Inflammatory macrophage treated with lipopolysaccharide for 1 hour (primary cell): ENCODE measurements around the gene GNG12.
"Not testable (repeated sequence)": the region's sequence is repeated elsewhere in the genome, so short reads cannot be mapped to it uniquely, and the experiment has no call there.

Experiments used
- DNase-seq, 2 donors: peaks; one replicate each; pipeline ENCODE4 v3.0.0-alpha.2; 2020 to 2022

GNG12 gene

DNA sequence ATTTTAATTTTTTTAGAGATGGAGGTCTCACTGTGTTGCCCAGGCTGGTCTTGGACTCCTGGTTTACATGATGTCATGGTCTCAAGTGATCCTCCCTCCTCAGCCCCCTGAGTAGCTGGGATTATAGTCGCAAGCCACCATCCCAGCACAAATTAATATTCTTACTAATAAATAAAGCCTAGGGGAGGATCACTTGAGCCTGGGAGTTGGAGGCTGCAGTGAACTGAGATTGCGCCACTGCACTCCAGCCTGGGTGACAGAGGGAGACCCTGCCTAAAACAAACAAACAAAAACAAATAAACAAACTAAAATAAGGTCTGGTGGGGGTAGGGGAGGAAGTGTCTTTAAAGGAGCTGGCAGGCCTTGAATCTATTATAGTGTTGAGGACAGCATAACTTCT lies 157.0 kb downstream of the GNG12 start:
- DNase-seq = no peak

GRCh38 chr1:67675800-67676199 lies 157.5 kb downstream of the GNG12 start:
- DNase-seq = no peak

DNA sequence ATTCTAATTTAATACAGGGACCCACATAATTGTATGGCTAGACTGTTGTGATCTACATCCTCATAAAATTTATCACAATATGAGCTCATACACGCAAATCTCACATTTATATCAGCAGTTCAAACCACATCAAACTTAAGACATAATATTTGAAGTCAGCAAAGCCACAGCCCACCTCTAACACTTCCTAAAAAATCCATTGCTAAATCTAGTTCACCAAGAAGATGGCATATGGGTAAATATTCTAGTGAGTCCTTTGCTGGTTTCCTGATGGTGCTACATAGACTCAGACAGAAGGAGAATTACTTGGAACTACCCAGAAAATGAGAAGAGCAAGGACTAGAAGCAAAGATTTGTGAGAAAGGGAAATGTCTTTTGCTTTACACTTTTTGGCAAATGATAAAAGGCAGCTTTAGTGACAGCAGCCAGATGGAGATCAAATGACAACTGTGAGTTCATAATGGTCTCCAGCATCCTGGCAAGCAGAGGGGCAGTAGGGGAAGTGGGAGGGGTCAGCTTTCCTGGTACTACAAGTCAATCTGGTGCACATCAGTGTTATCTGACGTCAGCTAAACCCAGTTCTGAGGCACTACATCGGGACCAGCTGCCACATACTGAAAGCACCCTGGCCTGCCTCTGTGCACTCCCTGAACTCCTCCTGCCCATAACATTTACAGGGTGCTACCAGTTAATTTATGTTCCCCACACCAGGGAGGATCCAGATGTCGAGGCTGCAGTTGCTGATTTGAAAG lies 158.8 kb downstream of the GNG12 start:
- DNase-seq = no peak

DNA sequence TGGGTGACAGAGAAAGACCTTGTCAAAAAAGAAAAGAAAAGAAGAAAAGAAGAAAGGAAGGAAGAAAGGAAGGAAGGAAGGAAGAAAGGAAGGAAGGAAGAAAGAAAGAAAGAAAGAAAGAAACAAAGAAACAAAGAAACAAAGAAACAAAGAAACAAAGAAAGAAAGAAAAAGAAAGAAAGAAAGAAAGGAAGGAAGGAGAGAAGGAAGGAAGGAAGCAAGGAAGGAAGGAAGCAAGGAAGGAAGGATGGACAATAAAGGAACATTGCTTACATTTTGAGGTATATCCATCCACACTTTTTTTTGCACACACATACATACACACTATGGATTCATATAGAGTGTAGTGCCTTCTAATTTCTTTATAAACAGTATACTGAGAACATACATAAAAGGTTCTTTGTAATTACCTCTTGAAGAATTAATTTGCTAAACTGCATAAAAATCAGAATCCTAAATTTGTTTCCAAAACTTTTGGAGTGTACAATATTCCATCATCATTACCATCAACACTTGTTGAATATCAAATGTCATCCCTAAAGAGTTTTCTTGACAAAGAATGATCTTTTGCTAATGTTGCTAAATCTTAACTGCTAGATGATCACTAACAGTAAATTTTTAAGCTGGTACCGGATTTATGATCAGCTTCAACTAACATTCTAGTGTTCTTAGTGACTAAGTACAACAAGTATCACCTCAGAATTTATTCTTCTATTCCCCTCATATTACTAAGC lies 159.6 kb downstream of the GNG12 start:
- no peak for DNase-seq

GRCh38 chr1:67672260-67672803 lies 160.9 kb downstream of the GNG12 start:
- DNase-seq = no peak

- DNase-seq = no peak
Measured at GRCh38 chr1:67668660-67669059, 164.6 kb downstream of the GNG12 start.

DNA sequence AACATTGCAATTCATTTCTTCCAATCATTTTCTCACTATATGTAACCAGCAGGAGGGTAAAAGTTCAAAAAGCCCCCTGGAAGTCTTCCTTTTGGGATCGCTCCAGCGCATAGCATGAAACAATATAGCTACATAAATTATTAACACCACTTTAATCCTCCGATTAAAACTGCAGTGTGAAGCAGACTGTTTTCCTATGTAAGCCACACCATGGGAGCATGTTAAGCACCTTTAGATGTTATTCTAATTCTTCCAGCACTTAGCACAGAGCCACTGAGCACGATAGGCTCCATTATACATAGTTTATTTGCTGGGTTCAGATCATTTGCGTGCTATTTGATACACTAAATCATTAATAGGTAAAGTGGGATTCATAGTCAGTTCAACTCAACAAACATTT lies 166.6 kb downstream of the GNG12 start:
- no peak for DNase-seq

DNA sequence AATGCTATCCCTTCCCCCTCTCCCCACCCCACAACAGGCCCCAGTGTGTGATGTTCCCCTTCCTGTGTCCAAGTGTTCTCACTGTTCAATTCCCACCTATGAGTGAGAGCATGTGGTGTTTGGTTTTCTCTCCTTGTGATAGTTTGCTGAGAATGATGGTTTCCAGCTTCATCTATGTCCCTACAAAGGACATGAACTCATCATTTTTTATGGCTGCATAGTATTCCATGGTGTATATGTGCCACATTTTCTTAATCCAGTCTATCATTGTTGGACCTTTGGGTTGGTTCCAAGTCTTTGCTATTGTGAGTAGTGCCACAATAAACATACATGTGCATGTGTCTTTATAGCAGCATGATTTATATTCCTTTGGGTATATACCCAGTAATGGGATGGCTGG lies 168.0 kb downstream of the GNG12 start:
- not testable (repeated sequence) for DNase-seq

DNA sequence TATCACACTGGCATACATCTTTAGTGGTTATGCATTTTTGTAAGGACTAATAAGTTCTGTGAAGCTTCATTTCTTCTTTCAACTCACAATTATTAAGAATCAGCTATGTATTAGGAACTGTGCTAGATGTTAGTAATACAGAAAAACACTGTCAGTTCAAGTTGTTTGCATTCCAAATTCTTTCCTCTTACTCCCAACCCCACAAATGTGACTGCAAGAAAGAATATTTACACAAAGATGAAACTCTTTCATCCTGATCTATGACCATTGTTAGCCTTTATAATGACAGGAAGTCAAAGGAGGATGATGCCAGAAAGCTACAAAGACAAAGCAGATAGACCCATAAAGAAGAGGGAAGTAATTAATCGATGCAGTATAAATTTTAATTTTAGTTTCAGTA lies 169.2 kb downstream of the GNG12 start:
- no peak for DNase-seq

- DNase-seq = no peak
Measured at GRCh38 chr1:67662884-67663283, 170.4 kb downstream of the GNG12 start.

DNA sequence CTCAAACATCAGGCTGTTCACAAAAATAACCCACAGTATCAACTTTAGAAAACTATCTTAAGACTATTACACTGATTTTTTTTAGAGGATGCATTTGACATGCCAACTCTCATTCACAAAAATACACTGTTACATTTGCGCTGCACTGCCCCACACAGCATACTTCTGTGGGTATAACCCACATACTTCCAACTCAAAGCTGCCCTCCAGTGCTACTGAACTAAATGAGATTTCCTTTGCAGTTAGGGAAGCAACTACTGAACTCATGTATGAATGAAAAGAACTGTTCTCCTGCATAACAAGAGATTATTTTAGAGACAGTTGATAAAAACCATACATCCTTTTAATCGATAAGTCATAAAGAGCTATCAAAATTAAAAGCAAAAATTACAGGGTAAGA lies 174.0 kb downstream of the GNG12 start:
- DNase-seq = no peak

- not testable (repeated sequence) for DNase-seq
Measured at GRCh38 chr1:67657152-67657551, 176.1 kb downstream of the GNG12 start.

DNA sequence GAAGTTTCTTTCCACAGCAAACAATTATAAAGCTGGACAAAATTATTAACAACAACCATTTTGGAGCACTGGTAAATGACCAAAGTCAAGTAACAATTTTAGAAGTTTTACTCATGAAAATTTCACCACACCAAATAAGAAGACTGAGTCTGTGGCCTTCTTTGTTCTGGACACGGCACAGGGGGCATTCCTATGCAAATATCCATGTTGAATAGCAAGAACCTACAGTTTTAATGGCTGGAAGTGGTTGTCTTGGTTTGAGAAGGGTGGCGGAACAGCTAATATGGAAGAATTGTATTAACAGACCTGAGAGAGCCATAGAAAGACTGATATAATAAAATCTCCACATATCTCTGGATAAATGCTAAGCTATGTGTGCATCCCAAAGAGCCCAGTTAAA lies 177.7 kb downstream of the GNG12 start:
- no peak for DNase-seq

DNA sequence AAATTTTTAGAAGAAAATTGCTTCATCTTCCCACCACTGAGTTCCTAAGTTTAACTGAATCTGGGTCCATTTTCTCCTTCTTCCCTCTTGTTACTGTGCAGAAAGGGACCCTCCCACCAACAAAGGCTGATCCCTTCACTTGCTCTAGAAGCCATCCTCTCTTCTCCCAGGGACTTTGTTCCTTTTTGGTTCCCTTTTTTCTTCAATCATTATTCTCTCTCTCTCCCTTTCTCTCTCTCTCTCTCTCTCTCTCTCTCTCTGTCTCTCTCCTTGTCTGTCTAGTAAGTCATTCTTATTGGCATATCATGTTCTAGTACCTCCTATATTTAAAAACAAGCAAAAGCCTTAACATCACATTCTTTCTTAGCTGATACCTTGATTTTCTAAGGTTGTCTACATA lies 180.0 kb downstream of the GNG12 start:
- peak in 1 of 2 donors; percentile 18 for DNase-seq

DNA sequence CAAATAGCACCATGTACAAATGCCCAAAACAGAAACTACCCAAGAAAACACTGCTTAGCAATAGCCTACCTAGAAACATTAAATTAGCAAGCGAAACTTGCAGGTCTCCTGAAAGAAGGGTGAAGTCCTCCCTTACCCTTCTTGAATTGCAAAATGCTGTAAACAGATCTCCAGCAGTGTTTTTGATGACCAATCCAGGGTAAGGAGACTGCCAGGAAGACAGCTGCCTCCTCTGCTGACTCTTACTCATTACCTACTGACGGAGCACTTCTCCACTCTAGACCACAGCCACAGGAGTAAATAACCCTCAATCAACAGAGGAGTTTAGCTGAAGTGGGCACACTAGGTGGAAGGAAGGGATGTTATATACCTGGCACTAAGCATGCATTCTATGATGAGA lies 180.5 kb downstream of the GNG12 start:
- DNase-seq = peak; percentile 20 to 78
